Cortex of kidney (tissue), 1 donor: ENCODE data around the gene CHODL.

Source experiments
- DNase-seq: peaks from one replicate; lab custom pipeline; 2025; lab: John Stamatoyannopoulos, UW

Gene CHODL, protein sequence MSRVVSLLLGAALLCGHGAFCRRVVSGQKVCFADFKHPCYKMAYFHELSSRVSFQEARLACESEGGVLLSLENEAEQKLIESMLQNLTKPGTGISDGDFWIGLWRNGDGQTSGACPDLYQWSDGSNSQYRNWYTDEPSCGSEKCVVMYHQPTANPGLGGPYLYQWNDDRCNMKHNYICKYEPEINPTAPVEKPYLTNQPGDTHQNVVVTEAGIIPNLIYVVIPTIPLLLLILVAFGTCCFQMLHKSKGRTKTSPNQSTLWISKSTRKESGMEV

DNA sequence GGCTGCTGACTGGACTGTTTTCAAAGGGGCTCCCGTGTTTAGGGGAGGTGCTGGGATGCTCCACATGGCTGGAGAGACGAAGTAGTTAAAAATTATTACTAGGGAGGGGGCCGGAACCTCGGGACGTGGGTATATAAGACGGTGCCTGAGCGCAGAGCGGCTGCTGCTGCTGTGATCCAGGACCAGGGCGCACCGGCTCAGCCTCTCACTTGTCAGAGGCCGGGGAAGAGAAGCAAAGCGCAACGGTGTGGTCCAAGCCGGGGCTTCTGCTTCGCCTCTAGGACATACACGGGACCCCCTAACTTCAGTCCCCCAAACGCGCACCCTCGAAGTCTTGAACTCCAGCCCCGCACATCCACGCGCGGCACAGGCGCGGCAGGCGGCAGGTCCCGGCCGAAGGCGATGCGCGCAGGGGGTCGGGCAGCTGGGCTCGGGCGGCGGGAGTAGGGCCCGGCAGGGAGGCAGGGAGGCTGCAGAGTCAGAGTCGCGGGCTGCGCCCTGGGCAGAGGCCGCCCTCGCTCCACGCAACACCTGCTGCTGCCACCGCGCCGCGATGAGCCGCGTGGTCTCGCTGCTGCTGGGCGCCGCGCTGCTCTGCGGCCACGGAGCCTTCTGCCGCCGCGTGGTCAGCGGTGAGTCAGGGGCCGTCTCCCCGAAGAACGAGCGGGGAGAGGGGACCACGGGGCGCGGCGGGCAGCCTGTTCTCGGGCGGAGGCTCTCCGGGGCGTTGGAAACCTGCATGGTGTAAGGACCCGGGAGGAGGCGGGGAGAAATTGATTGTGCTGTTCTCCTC is at the start of gene CHODL:
Gene CHODL (plus strand): TSS at position 163 of the 793 bp plus-strand sequence. CDS start 391 bp downstream, at position 554.
- DNase-seq = no peak

DNA sequence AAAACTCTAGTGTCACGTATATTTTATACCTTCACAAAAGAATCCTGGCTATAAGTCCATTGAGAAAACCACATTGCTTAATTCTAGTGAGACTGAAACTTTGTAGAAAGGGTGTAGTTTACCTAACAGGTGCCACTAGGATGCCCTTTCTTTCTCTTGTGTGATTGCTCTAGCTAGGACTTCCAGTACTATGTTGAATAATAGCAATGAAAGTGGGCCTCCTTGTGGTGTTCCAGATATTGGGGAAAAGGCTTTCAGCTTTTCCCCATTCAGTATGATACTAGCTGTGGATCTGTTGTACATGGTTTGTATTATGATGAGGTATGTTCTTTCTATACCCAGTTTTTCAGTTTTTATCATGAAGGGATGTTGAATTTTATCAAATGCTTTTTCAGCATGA is 39.7 kb upstream of the CHODL start:
- DNase-seq = no peak

DNA sequence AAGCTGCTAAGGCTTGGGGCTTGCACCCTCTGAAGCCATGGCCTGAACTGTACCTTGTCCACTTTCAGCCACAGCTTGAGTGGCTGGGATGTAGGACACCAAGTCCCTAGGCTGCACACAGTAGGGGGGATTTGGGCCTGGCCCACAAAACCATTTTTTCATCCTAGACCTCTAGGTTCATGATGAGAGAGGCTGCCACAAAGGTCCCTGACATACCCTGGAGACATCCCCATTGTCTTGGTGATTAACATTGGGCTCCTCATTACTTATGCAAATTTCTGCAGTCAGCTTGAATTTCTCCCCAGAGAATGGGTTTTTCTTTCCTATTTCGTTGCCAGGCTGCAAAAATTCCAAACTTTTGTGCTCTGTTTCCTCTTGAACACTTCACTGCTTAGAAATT is 26.3 kb upstream of the CHODL start:
- no peak for DNase-seq

DNA sequence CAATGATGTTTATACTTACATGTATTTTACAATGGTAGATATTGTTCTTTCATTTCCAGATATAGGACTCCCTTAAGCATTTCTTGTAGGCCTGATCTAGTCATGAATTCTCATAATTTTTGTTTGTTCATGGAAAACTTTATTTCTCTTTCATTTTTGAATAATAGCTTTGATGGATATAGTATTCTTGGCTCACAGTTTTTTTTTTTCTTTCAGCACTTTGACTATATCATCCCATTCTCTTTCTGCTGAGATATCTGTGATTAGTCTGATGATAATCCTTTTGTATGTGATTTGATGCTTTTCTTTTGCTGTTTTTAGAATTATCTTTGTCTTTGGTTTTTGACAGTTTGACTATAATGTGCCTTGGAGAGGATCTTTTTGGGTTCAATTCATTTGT is 24.1 kb upstream of the CHODL start:
- no peak for DNase-seq

DNA sequence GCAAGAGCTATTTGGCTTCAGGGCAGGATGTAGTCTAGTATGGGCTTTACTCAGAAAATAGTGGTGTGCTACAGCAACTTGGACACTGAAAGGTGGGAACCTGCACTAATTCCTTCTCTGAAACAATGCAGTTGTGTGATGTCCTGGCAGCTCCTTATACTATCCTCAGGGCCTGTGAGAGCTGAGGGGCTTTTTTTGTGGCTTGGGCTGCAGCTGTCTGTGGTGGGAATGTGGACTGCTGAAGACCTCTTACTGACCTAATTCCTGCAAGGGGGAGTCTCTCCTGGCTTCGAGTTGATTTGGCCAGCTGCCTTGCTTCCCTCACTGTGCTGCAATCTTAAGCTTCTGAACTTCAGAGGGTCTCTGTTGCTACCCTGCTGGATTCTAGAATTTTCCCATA is 22.3 kb upstream of the CHODL start:
- no peak for DNase-seq

DNA sequence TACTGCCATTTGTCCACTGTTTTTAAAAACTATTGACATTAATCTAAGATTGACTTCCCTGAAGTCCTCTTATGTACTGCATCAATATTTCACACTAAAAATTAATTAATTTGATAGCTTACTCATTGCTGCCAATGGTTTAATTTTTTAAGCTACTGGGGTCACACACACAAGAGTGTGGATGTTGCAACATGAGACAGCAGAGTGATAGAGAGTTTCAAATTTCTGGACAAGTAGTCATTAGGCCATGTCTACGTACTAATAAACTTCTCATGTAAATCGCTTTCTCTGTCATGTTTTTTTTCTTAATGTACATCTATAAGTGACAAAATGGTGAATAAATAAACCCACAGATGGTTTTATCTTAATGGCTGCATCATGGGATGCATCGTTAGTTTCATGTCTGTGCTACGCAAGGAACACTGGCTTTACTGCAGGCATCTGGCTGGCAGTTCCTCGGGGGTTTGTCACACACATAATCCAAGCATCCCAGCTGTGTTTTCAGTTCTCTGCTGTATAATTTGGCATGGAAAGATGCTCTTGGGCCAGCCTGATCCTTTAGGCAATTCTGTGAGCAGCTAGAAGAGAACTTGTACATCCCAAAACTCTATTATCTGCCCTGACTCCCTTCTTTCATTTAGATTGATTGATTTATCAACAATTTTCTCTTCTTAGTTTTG is 16.4 kb upstream of the CHODL start:
- DNase-seq = no peak

DNA sequence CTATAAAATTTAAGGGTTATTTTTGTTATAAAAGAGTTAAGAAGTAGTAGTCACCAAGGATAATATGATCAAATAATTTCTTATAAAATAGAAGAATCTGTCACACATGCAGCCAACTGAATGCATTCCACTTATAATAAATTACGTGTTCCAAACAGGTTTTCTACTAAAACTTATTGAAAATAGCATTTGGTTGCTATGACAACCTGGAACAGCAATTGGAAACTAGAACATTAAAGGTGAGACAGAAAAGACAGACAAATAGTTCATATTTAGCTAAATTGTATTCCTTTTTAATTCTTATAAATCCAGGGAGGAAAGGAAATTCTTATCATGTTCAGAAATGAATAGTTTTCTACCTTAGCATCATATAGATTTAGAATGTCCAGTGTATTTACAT is 9.1 kb upstream of the CHODL start:
- DNase-seq = no peak

DNA sequence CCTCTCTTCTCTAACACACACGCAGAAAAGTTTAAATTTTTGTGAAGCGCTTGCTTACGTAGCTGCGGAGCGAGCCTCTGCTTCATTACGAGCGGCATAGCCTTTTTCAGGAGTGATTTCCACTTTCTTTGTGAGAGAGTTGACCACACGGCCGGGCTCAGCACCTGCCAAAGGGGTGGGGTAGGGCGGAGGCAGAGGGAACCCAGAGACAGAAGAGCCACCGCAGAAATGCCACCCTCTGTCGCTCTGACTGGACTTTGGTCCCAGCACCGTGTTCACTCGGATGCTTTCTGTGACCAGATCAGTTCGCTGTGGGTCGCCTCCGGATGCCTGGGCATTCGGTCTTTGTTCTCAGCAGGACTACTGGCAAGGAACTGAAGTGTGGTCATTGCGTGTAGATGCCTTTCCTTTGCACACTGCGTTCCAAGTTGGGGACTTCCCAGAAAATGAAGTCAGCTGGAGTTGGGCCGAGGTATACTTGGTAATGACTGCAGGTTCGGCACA is 883 bp downstream of the CHODL start:
- no peak for DNase-seq

DNA sequence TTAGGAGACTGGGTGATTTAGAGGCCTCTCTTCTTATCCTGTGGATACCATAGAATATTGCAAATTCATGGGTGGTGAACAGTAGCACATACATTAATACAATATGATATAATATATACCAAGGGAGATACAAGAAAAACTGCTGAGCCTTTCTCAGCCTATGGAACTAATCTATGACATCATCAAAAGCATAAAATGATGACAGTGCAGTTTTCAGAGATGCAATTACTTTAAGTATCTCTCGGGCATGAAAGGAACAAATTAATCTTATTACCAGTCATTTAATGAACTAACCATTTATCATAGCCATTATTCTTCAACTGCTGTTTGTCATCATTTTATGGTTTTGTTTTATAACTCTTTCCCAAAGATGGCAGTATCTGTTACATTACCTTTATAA is 3.5 kb downstream of the CHODL start:
- DNase-seq = no peak

DNA sequence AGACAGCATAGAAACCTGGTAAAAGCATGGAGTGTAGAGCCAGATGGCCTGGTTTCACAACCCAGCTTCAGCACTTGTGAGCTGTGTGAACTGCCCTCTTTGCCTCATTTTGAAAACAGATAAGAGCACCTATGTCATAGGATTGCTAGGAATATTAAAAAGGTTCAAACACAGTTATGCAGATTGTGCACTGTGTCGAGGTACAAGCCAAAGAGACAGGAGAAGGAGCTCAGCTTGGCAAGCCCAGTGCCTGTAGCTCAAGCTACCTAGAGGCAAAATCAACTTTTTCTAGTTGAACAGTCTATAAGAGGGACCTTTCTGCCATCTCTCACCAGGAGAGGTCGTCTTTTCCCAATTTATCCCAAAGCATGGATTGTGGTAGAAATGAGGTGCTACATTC is 5.0 kb downstream of the CHODL start:
- DNase-seq = no peak

DNA sequence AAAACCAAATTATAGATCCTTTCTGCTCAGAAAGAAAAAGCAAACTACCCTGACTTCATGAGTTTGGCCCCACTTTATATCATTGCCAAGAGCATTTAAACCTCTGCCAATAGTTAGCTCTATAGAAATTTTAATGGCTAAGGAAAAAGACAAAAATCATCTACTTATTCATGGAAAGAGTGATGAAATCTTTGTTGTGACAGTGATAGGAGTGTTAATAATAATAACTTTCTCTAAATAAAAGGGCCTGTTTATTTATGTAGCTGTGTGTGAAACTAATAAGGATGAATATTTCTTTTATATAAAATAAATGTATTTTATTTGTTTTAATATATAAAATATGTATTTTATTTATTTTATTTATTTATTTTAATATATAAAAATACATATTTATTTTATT is 6.4 kb downstream of the CHODL start:
- DNase-seq = no peak

DNA sequence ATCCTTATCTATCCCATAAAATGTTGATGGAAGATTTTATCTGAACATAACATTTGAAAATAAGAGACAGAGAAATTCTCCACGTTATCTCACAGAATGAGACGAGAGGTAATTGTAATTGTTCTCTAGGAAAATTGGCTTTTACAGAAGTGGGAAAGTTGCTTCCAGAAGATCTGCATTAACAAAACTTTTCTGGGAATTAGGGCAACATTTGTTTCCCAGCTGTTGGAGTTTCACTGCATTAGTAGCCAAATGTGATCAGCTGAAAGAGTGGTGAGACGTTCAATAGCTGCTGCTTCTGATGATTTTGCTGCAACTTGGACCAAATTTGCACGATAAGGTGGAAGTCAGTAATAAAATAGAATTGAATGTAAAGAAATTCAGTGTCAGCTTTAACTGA is 7.6 kb downstream of the CHODL start:
- DNase-seq = no peak

DNA sequence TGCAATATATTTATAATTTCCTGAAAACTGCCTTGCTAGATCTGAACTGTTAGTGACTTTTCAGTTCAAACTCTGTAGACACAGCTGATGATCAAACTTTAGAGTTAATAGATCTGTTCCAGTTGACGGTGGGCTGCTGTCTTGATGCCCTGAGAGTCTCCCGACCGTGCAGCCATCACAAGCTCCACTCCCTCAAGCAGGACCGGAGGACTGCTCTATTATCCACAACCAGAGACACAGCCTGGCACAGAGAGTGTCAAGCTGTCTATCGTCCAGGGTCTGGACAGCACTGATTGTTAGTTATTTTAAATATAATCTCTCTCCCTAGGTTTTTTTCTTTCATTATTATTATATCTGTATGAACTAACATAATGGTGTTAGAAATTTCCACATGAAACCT is 8.0 kb downstream of the CHODL start:
- no peak for DNase-seq

DNA sequence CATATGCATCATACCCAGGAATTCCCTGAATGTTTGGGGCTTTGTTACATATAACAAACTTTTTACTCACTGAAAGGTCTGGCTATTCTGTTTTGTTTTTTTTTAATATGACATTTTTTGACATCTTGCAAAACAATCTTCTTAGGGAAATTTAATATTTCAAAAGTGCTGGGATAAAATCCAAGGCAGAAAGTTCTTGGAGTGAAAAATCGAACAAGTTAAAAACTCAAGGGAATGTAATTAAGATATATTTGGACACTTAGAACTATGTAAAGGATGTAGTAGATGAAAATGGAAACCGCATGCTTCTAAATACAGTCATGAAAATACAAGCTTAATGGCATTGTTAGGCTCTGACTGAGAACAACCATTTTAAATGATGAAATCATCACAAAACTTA is 8.6 kb downstream of the CHODL start:
- no peak for DNase-seq

DNA sequence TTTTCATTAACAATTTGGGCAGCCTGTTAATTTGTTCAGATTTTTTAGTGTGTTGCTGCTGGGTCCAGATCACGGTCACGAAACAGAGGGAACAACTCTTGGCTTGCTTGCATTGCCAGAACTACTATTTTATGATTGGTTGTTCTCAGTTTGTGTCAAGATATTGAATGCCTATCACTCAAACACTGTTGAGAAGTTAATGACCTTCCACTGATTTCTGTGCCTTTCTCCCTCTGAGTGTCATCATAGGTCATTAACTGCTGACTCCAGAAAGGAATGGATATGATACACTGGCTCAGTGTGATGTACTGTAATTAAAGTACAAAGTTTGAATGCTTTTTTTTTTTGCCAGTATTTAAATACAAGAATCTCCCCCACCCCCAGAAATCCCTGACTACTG is 9.2 kb downstream of the CHODL start:
- no peak for DNase-seq

DNA sequence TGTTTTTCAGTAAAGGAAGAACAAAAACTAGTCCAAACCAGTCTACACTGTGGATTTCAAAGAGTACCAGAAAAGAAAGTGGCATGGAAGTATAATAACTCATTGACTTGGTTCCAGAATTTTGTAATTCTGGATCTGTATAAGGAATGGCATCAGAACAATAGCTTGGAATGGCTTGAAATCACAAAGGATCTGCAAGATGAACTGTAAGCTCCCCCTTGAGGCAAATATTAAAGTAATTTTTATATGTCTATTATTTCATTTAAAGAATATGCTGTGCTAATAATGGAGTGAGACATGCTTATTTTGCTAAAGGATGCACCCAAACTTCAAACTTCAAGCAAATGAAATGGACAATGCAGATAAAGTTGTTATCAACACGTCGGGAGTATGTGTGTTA is 21.3 kb downstream of the CHODL start:
- no peak for DNase-seq

DNA sequence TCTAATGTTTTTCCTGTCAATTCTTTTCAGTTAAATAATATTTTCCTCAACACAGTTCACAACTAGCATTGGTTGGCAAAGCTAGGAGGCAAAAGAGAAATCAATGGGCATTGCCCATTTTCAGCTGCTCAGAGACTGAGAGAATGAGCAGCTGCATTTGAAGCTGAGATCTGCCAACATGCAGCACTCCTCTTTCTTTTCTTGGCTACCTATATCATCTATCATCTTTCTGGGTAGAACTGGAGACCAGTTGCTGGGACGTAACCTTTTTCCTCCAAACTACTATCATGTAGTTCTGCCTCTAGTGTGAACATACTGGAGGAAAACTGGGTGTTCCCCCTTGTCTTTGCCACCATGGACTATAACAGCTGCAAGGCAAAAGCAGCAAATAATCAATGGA is 22.9 kb downstream of the CHODL start:
- DNase-seq = no peak

DNA sequence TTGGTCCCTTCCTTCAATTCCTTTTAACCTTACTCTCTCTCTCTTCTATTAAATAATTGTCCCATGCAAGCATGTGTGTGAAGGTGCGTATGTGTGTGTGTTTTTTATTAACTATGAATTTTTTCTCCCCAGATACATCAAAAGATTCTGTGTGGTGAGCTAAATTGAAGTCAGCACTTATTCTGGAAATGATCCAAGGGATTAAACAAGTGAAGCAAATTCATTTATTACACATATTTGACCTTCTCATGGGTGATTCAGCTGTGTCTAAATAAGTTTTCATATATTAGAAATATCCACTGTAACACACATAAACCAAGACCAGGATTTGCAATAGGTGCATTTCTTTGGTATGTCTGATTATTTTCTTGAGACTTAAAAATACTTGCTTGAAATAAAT is 24.3 kb downstream of the CHODL start:
- no peak for DNase-seq

DNA sequence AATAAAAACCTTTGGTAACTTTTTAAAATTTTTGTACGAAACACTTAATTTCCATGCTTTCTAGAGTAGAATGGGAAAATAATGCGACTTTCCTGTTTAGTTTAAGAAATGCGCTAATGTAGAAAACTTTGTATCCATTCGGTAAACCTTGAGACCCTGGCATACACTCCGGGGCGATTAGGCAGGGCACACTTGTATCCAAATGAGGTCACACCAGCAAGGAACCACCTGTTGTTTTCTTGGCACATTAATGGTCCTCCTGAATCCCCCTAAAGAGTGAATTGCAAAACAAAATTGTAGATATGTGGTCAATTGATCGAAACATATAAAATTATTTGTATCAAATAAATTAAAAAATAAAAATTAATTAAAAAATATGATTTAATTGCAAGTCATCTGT is 25.2 kb downstream of the CHODL start:
- no peak for DNase-seq

DNA sequence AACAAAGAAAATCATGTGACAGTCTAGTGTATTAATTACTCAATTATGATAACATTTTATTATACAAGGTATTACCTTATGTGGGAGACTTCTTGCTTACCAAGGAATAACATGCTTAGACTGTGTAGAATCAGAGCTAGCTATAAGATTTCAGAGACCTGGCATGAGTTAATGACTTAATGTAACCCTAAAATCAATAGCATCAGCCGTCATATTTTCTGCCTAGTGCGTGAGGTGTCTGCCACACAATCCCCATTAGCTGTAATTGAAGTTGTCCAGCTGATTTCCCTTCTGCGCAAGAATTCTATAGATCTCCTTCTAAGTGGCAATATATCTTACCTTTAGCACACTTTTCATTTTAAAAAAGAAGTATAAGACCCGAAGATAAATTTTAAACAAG is 28.8 kb downstream of the CHODL start:
- DNase-seq = no peak

DNA sequence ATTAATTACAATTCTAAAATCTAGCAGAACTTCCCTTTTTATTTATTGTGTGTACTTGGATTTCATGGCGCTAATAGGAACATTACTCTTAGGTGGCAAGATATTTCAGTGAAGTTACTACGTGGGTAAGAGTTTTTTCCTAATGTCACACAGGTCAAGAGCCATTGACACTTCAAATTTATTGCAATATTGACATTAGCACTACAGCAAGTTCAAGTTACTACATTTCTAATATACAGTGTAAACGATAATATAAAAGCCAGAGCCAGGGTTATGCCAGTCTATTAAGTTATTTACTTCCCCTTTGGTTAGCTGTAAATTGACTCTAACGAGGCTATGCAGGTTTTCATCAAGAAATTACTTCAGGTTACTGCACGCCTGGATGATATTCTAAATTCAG is 29.7 kb downstream of the CHODL start:
- no peak for DNase-seq

DNA sequence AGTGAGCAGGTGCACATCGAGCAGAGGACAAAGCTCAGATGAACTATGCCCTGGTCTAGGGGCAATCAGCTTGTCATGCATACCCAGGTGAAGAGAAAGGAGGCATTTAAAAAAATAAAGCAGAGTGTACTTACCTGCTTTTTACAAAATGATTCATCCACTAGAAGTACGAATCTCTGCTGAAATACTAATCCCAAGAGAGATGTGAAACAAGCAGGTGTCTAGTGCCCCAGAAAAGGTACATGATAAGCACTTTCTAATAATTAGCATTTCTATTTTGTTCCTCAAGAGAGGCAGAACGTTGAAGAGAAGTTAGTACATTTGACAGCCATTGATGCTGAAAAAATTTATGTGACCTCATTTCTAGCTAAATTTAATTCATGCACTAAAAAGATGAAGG is 31.1 kb downstream of the CHODL start:
- DNase-seq = no peak

DNA sequence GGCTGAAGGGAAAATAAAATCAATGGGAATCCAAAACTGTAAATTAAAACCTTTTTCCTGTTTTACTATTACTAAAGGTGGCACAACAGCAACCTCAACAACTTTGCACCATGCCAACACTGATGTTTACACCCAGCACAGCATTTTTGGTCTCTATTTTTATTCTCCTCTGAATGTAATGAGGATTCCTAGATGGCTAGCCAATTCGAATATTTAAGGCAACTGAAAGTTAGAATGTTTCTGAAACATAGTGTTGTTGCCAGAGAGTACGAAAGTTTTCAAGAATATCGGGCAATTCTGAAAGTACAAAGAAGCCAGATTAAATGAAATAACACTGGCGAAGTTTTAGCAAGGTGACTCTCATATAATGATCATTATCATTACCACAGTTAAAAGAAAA is 40.7 kb downstream of the CHODL start:
- no peak for DNase-seq
